SU-DHL-6 (cell line): ENCODE measurements around the gene BRD3OS.

Experiments
- EZH2phosphoT487 ChIP-seq: fragments of 200-600 bp; sonication (generic), shearing (Covaris generic); conservative IDR thresholded peaks from 2 replicates; pipeline ENCODE4 v1.6.1; 2018; ENCODE audit warnings: mild to moderate bottlenecking, antibody characterized with exemption, low read length, moderate library complexity, mixed read lengths
- TF ChIP-seq, protein P1 (sequence below): fragments of 200-600 bp; sonication (generic); IDR thresholded peaks from one replicate; pipeline ENCODE4 v1.5.1; 2017; ENCODE audit warnings: antibody characterized with exemption, mild to moderate bottlenecking, low read length, moderate library complexity; ENCODE audit not compliant: insufficient read depth, poor library complexity, severe bottlenecking

DNA sequence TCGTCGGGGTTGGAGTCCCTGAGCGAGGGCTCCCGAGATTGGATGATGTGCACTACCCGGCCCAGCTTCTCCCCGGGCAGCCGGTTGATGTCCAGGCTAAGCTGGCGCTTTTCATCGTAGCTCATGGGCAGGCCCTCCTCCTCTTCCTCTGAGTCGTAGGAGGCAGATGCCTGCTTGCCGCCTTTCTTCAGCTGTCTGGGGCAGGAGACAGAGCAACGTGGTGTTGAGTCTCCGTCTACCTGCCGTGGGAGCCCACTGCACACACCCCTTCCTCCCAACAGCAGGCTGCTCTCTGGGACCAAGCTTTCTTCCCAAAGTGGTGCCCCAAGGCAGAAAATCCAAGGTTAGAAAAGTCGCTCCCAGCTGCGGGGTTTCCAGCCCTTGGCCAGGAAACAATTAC lies 10.8 kb downstream of the BRD3OS start:
- TF ChIP-seq, protein P1, sequence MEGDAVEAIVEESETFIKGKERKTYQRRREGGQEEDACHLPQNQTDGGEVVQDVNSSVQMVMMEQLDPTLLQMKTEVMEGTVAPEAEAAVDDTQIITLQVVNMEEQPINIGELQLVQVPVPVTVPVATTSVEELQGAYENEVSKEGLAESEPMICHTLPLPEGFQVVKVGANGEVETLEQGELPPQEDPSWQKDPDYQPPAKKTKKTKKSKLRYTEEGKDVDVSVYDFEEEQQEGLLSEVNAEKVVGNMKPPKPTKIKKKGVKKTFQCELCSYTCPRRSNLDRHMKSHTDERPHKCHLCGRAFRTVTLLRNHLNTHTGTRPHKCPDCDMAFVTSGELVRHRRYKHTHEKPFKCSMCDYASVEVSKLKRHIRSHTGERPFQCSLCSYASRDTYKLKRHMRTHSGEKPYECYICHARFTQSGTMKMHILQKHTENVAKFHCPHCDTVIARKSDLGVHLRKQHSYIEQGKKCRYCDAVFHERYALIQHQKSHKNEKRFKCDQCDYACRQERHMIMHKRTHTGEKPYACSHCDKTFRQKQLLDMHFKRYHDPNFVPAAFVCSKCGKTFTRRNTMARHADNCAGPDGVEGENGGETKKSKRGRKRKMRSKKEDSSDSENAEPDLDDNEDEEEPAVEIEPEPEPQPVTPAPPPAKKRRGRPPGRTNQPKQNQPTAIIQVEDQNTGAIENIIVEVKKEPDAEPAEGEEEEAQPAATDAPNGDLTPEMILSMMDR = no peak
- TF ChIP-seq EZH2phosphoT487 = no peak
